ENCODE measurements around the gene BRF1. TPM values are rescaled to one million over a fixed set of nuclear protein-coding genes. Genes with fewer than 3 reads are reported as not detected.

The BRF1 gene
- total and polyA plus RNA-seq, 2 of the 13 experiments (the other 11 are each of a cell fraction or from before 2014, with no cell fraction given): 5.1 to 11.0 TPM

- TF ChIP-seq, protein P1, sequence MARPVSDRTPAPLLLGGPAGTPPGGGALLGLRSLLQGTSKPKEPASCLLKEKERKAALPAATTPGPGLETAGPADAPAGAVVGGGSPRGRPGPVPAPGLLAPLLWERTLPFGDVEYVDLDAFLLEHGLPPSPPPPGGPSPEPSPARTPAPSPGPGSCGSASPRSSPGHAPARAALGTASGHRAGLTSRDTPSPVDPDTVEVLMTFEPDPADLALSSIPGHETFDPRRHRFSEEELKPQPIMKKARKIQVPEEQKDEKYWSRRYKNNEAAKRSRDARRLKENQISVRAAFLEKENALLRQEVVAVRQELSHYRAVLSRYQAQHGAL (CRISPR knock-in tag; IDR thresholded peaks at IDR 0.05; ENCODE audit: not compliant biosample characterization): no peak
- no peak for TF ChIP-seq ZKSCAN5 (CRISPR knock-in tag; IDR thresholded peaks at IDR 0.05)
- no peak for TF ChIP-seq HHEX (CRISPR knock-in tag; IDR thresholded peaks at IDR 0.05)
- no peak for TF ChIP-seq RARA (CRISPR knock-in tag; IDR thresholded peaks at IDR 0.05)
- TF ChIP-seq KDM5B (CRISPR knock-in tag; IDR thresholded peaks at IDR 0.05; ENCODE audit: borderline replicate concordance): no peak
These were observed 31.6 kb upstream of the BRF1 start (continued) for GRCh38 chr14:105332350-105332874.

GRCh38 chr14:105331575-105332349 lies 31.0 kb upstream of the BRF1 start:
- H3K27me3 ChIP-seq (ENCODE audit: control insufficient read depth in 1 of 2, insufficient read depth in 2 of 2, low read length in 2 of 2): no peaks in the 10 kb centered on the region
- in situ Hi-C loops (cut with HindIII; ENCODE audit: extremely low pct_ligation_motif_present, low pct_unique_long_range_greater_than_20kb): no loop called here
- no peaks in the 10 kb centered on the region; a peak in 1 of 5 replicates for H3K36me3 ChIP-seq (replicated peaks in 1 of 2; ENCODE audit: control insufficient read depth in 1 of 2, insufficient read depth in 2 of 2, low read length in 2 of 2)
- intact Hi-C loops (cut with micrococcal nuclease; ENCODE audit: unreplicated experiment): no loop called here
- H3K4me3 ChIP-seq (replicated peaks in 1 of 3; ENCODE audit: insufficient read depth in 1 of 3, low read depth in 2 of 3, low read length in 3 of 3): no peak overlapping the region
- no peak overlapping the region for H2AFZ ChIP-seq (ENCODE audit: low read length)
- TF ChIP-seq CBX5 (CRISPR knock-in tag; IDR thresholded peaks at IDR 0.05; ENCODE audit: borderline replicate concordance): no peak
- TF ChIP-seq HOXA9 (CRISPR knock-in tag; IDR thresholded peaks at IDR 0.05; ENCODE audit: borderline replicate concordance): no peak
- TF ChIP-seq, protein P2, sequence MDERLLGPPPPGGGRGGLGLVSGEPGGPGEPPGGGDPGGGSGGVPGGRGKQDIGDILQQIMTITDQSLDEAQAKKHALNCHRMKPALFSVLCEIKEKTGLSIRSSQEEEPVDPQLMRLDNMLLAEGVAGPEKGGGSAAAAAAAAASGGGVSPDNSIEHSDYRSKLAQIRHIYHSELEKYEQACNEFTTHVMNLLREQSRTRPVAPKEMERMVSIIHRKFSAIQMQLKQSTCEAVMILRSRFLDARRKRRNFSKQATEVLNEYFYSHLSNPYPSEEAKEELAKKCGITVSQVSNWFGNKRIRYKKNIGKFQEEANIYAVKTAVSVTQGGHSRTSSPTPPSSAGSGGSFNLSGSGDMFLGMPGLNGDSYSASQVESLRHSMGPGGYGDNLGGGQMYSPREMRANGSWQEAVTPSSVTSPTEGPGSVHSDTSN (CRISPR knock-in tag; IDR thresholded peaks at IDR 0.05): no peak
- TF ChIP-seq CBFB (CRISPR knock-in tag; IDR thresholded peaks at IDR 0.05): no peak
- no peak for TF ChIP-seq ZNF737 (CRISPR knock-in tag; IDR thresholded peaks at IDR 0.05; ENCODE audit: borderline replicate concordance)
- no peak for TF ChIP-seq HMGXB4 (CRISPR knock-in tag; IDR thresholded peaks at IDR 0.05; ENCODE audit: borderline replicate concordance in 1 of 2, low read depth in 1 of 2)
- TF ChIP-seq TCF7L2 (IDR thresholded peaks at IDR 0.05; ENCODE audit: low read depth, low read length): no peak
- TF ChIP-seq, protein P3, sequence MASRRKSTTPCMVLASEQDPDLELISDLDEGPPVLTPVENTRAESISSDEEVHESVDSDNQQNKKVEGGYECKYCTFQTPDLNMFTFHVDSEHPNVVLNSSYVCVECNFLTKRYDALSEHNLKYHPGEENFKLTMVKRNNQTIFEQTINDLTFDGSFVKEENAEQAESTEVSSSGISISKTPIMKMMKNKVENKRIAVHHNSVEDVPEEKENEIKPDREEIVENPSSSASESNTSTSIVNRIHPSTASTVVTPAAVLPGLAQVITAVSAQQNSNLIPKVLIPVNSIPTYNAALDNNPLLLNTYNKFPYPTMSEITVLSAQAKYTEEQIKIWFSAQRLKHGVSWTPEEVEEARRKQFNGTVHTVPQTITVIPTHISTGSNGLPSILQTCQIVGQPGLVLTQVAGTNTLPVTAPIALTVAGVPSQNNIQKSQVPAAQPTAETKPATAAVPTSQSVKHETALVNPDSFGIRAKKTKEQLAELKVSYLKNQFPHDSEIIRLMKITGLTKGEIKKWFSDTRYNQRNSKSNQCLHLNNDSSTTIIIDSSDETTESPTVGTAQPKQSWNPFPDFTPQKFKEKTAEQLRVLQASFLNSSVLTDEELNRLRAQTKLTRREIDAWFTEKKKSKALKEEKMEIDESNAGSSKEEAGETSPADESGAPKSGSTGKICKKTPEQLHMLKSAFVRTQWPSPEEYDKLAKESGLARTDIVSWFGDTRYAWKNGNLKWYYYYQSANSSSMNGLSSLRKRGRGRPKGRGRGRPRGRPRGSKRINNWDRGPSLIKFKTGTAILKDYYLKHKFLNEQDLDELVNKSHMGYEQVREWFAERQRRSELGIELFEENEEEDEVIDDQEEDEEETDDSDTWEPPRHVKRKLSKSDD (CRISPR knock-in tag; IDR thresholded peaks at IDR 0.05; ENCODE audit: low read depth): no peak
- TF ChIP-seq EP300 (IDR thresholded peaks at IDR 0.05; ENCODE audit: low read depth in 2 of 2, low read length in 2 of 2): no peak
- TF ChIP-seq EP300 (CRISPR knock-in tag; IDR thresholded peaks at IDR 0.05; ENCODE audit: borderline replicate concordance): no peak
- no peak overlapping the region for H3K9ac ChIP-seq (ENCODE audit: insufficient read depth, low read depth, low read length)
- POLR2A ChIA-PET: no interaction called here
- ATAC-seq (no peak), FAIRE-seq (no peak), DNase-seq (ENCODE audit: low spot score) (no peak)
- H3K27ac ChIP-seq (ENCODE audit: extremely low read length, insufficient read depth, low read length): no peak overlapping the region
- H3K79me2 ChIP-seq (ENCODE audit: insufficient read depth, low read length): peaks cover 7% of the 10 kb centered on the region
- CTCF ChIA-PET (ENCODE audit: low intra/inter-chr PET ratio, low total read pairs): no interaction called here
- peaks cover 8% of the 10 kb centered on the region; the same call in 1 of the 2 replicates for H3K4me1 ChIP-seq (ENCODE audit: insufficient read depth, low read length)
- 74% methylated on average over 8 of the region's 8 CpGs for WGBS (ENCODE audit: low lambda C conversion rate)
- BruUV-seq (replicated peaks): no TSS peak
- H3K9me3 ChIP-seq (ENCODE audit: low read length): no peaks in the 10 kb centered on the region
- H3K4me2 ChIP-seq (ENCODE audit: low read depth, low read length): no peak overlapping the region
- H4K20me1 ChIP-seq (ENCODE audit: insufficient read depth, low read length): peaks cover 4% of the 10 kb centered on the region; the same call in 1 of the 2 replicates

Measured in HepG2 (cell line).